Fibroblast of mammary gland (primary cell): ENCODE measurements around the gene HINT3.
A peak's percentile ranks its signal among the peaks of the same experiment; 100 is the strongest.

Source experiments
- DNase-seq: peaks from one replicate; pipeline ENCODE4 v3.0.0-alpha.2; 2010; ENCODE audit warnings: low read depth
- H3K4me3 ChIP-seq: 2 replicates; pipeline ENCODE4 v1.5.1; 2011; ENCODE audit warnings: low read depth, mild to moderate bottlenecking, low read length, moderate library complexity; ENCODE audit not compliant: control insufficient read depth
- CTCF ChIP-seq: conservative IDR thresholded peaks from 2 replicates; pipeline ENCODE4 v1.5.1; 2011; ENCODE audit warnings: low read depth, low read length, inconsistent platforms; ENCODE audit not compliant: control insufficient read depth, insufficient read depth

HINT3 gene

GRCh38 chr6:125918681-125919566, 37.6 kb upstream of the HINT3 start:
- no peak for TF ChIP-seq CTCF
- H3K4me3 ChIP-seq: peak overlapping the region; percentile 37
- DNase-seq: peak; percentile 89

GRCh38 chr6:125919618-125920017, 37.0 kb upstream of the HINT3 start:
- DNase-seq: no peak
- TF ChIP-seq CTCF: no peak
- H3K4me3 ChIP-seq: no peak overlapping the region

GRCh38 chr6:125922322-125922860, 34.2 kb upstream of the HINT3 start:
- no peak overlapping the region for H3K4me3 ChIP-seq
- no peak for DNase-seq
- TF ChIP-seq CTCF: no peak

- no peak overlapping the region for H3K4me3 ChIP-seq
- TF ChIP-seq CTCF: no peak
- no peak for DNase-seq
Observed at GRCh38 chr6:125923366-125923877, 33.1 kb upstream of the HINT3 start.

- H3K4me3 ChIP-seq: no peak overlapping the region
- no peak for TF ChIP-seq CTCF
- DNase-seq: no peak
Observed at GRCh38 chr6:125924169-125924568, 32.4 kb upstream of the HINT3 start.

GRCh38 chr6:125924697-125925358, 31.7 kb upstream of the HINT3 start:
- no peak for DNase-seq
- no peak for TF ChIP-seq CTCF
- H3K4me3 ChIP-seq: no peak overlapping the region
